GM19193 (cell line): ENCODE results near the gene SLC22A23.

Experiments used
- POLR2A ChIP-seq: IDR thresholded peaks from 4 replicates; pipeline ENCODE4 v1.6.1; 2011; ENCODE audit not compliant: insufficient read depth, insufficient read length; ENCODE audit errors: extremely low read depth

SLC22A23 gene

GRCh38 chr6:3353939-3354338, 102.9 kb downstream of the SLC22A23 start:
- no peak for TF ChIP-seq POLR2A

GRCh38 chr6:3353213-3353903, 103.5 kb downstream of the SLC22A23 start:
- no peak for TF ChIP-seq POLR2A

GRCh38 chr6:3352678-3353077, 104.2 kb downstream of the SLC22A23 start:
- TF ChIP-seq POLR2A, result no peak

- no peak for TF ChIP-seq POLR2A
These were observed 104.9 kb downstream of the SLC22A23 start for GRCh38 chr6:3351829-3352524.

GRCh38 chr6:3351105-3351676, 105.7 kb downstream of the SLC22A23 start:
- TF ChIP-seq POLR2A, result no peak

GRCh38 chr6:3350252-3350796, 106.5 kb downstream of the SLC22A23 start:
- no peak for TF ChIP-seq POLR2A

GRCh38 chr6:3349388-3350251, 107.2 kb downstream of the SLC22A23 start:
- no peak for TF ChIP-seq POLR2A

GRCh38 chr6:3348821-3349220, 108.0 kb downstream of the SLC22A23 start:
- TF ChIP-seq POLR2A, result no peak

GRCh38 chr6:3347826-3348225, 109.0 kb downstream of the SLC22A23 start:
- TF ChIP-seq POLR2A, result no peak

- no peak for TF ChIP-seq POLR2A
These were observed 109.6 kb downstream of the SLC22A23 start for GRCh38 chr6:3347247-3347646.

- TF ChIP-seq POLR2A, result no peak
These were observed 110.4 kb downstream of the SLC22A23 start for GRCh38 chr6:3346476-3346875.

GRCh38 chr6:3345836-3346235, 111.0 kb downstream of the SLC22A23 start:
- no peak for TF ChIP-seq POLR2A

- no peak for TF ChIP-seq POLR2A
These were observed 113.6 kb downstream of the SLC22A23 start for GRCh38 chr6:3343089-3343883.

GRCh38 chr6:3341467-3341866, 115.4 kb downstream of the SLC22A23 start:
- no peak for TF ChIP-seq POLR2A
